NT2/D1 (cell line): ENCODE data around the gene TMEM176A.

Experiments used
- SUZ12 ChIP-seq: IDR thresholded peaks from 2 replicates; pipeline ENCODE4 v1.6.1; 2011; ENCODE audit not compliant: insufficient read length, insufficient read depth; ENCODE audit errors: extremely low read depth
- YY1 ChIP-seq: IDR thresholded peaks from 2 replicates; pipeline ENCODE4 v1.6.1; 2011; ENCODE audit not compliant: insufficient read length, insufficient read depth
- ZNF274 ChIP-seq: IDR thresholded peaks from 2 replicates; pipeline ENCODE4 v1.6.1; 2011; ENCODE audit warnings: mild to moderate bottlenecking, low read depth, low read length

- TF ChIP-seq ZNF274 (no peak), YY1 (no peak), SUZ12 (no peak)
These were observed 18.6 kb upstream of the TMEM176A start for GRCh38 chr7:150781961-150782360.
